Embryonic facial prominence (tissue), 1 donor: ENCODE results near the gene STEAP1.
"Not testable (repeated sequence)": the region's sequence is repeated elsewhere in the genome, so short reads cannot be mapped to it uniquely, and the experiment has no call there.

Source experiments
- DNase-seq: peaks from one replicate; pipeline ENCODE4 v3.0.0-alpha.2; 2016; ENCODE audit errors: extremely low spot score

Gene STEAP1

GRCh38 chr7:90153943-90154771 lies at the start of gene STEAP1:
Gene STEAP1, plus strand, starts transcription at chr7:90154469. Its CDS starts 5,320 bp downstream, at chr7:90159789.
- peak; percentile 60 for DNase-seq

- not testable (repeated sequence) for DNase-seq
Measured at GRCh38 chr7:90114972-90115371, 39.3 kb upstream of the STEAP1 start.

- DNase-seq, result not testable (repeated sequence)
Measured at GRCh38 chr7:90118551-90119177, 35.6 kb upstream of the STEAP1 start.

- no peak for DNase-seq
Measured at GRCh38 chr7:90119178-90119971, 34.9 kb upstream of the STEAP1 start.

GRCh38 chr7:90120205-90120604 lies 34.1 kb upstream of the STEAP1 start:
- not testable (repeated sequence) for DNase-seq

- DNase-seq, result not testable (repeated sequence)
Measured at GRCh38 chr7:90131746-90132145, 22.5 kb upstream of the STEAP1 start.

GRCh38 chr7:90147079-90147960 lies 6.9 kb upstream of the STEAP1 start:
- not testable (repeated sequence) for DNase-seq

GRCh38 chr7:90149428-90149827 lies 4.8 kb upstream of the STEAP1 start:
- not testable (repeated sequence) for DNase-seq

GRCh38 chr7:90151884-90152283 lies 2.4 kb upstream of the STEAP1 start:
- DNase-seq, result not testable (repeated sequence)

- DNase-seq, result peak; percentile 52
Measured at GRCh38 chr7:90152642-90153253, 1.5 kb upstream of the STEAP1 start.

GRCh38 chr7:90155206-90155605 lies 937 bp downstream of the STEAP1 start:
- no peak for DNase-seq

- DNase-seq, result not testable (repeated sequence)
Measured at GRCh38 chr7:90157331-90157730, 3.1 kb downstream of the STEAP1 start.

GRCh38 chr7:90157761-90158350 lies 3.6 kb downstream of the STEAP1 start:
- DNase-seq, result not testable (repeated sequence)

- no peak for DNase-seq
Measured at GRCh38 chr7:90163534-90163933, 9.3 kb downstream of the STEAP1 start.

GRCh38 chr7:90165724-90166123 lies 11.5 kb downstream of the STEAP1 start:
- DNase-seq, result no peak

GRCh38 chr7:90166153-90166552 lies 11.9 kb downstream of the STEAP1 start:
- no peak for DNase-seq

- no peak for DNase-seq
Measured at GRCh38 chr7:90167361-90167760, 13.1 kb downstream of the STEAP1 start.

GRCh38 chr7:90169891-90170290 lies 15.6 kb downstream of the STEAP1 start:
- DNase-seq, result no peak

- no peak for DNase-seq
Measured at GRCh38 chr7:90172121-90172520, 17.9 kb downstream of the STEAP1 start.

- no peak for DNase-seq
Measured at GRCh38 chr7:90172624-90173023, 18.4 kb downstream of the STEAP1 start.
